Astrocyte (in vitro differentiated cells and primary cell): ENCODE data around the gene ADGRA3. TPM values are rescaled to one million over a fixed set of nuclear protein-coding genes. Genes with fewer than 3 reads are reported as not detected.

Experiments used
- DNase-seq: peaks from one replicate; pipeline ENCODE4 v3.0.0-alpha.2; 2010; ENCODE audit warnings: low read depth
- FAIRE-seq: peaks from 2 replicates; lab custom pipeline; 2011; peaks lifted over from hg19 to GRCh38; lab: Jason Lieb, UNC
- H2AFZ ChIP-seq: 2 replicates; pipeline ENCODE4 v1.6.0; 2012; ENCODE audit warnings: low read depth, low read length, inconsistent platforms
- H3K27ac ChIP-seq: 2 replicates; pipeline ENCODE4 v1.5.1; 2011; ENCODE audit warnings: low read depth, low read length, inconsistent platforms
- H3K27me3 ChIP-seq: 2 replicates; pipeline ENCODE4 v1.6.0; 2011; ENCODE audit warnings: low read length, inconsistent platforms; ENCODE audit not compliant: insufficient read depth
- H3K36me3 ChIP-seq: 2 replicates; pipeline ENCODE4 v1.5.1; 2011; ENCODE audit warnings: low read length, inconsistent platforms; ENCODE audit not compliant: insufficient read depth
- H3K4me1 ChIP-seq: 2 replicates; pipeline ENCODE4 v1.5.1; 2011; ENCODE audit warnings: low read length, inconsistent platforms; ENCODE audit not compliant: insufficient read depth
- H3K4me2 ChIP-seq: 2 replicates; pipeline ENCODE4 v1.6.0; 2012; ENCODE audit warnings: low read length, inconsistent platforms
- H3K4me3 ChIP-seq: 2 replicates; pipeline ENCODE4 v1.5.1; 2011; ENCODE audit warnings: low read depth, mild to moderate bottlenecking, low read length, inconsistent platforms; ENCODE audit not compliant: insufficient read depth
- H3K79me2 ChIP-seq: 2 replicates; pipeline ENCODE4 v1.6.0; 2012; ENCODE audit warnings: mild to moderate bottlenecking, low read length, inconsistent platforms; ENCODE audit not compliant: insufficient read depth
- H3K9ac ChIP-seq: 2 replicates; pipeline ENCODE4 v1.6.0; 2012; ENCODE audit warnings: mild to moderate bottlenecking, low read length, inconsistent platforms
- H3K9me3 ChIP-seq: 2 replicates; pipeline ENCODE4 v1.5.1; 2012; ENCODE audit warnings: low read depth, mild to moderate bottlenecking, low read length, inconsistent platforms; ENCODE audit not compliant: insufficient read depth
- H4K20me1 ChIP-seq: 2 replicates; pipeline ENCODE4 v1.6.0; 2012; ENCODE audit warnings: low read length, inconsistent platforms; ENCODE audit not compliant: insufficient read depth
- H3K27ac Mint-ChIP-seq: one replicate; pipeline ENCODE4 v1.8.0; 2021; ENCODE audit warnings: mild to moderate bottlenecking, mixed read lengths; ENCODE audit not compliant: unreplicated experiment
- H3K27me3 Mint-ChIP-seq: one replicate; pipeline ENCODE4 v1.8.0; 2021; ENCODE audit warnings: low read depth, mixed read lengths; ENCODE audit not compliant: unreplicated experiment
- H3K36me3 Mint-ChIP-seq: one replicate; pipeline ENCODE4 v1.8.0; 2021; ENCODE audit warnings: low read depth, mixed read lengths; ENCODE audit not compliant: unreplicated experiment
- H3K4me1 Mint-ChIP-seq: one replicate; pipeline ENCODE4 v1.8.0; 2021; ENCODE audit warnings: low read depth, mixed read lengths; ENCODE audit not compliant: unreplicated experiment
- H3K4me3 Mint-ChIP-seq: one replicate; pipeline ENCODE4 v1.8.0; 2021; ENCODE audit warnings: mild to moderate bottlenecking, moderate library complexity, mixed read lengths; ENCODE audit not compliant: unreplicated experiment
- H3K9me3 Mint-ChIP-seq: one replicate; pipeline ENCODE4 v1.8.0; 2021; ENCODE audit warnings: mild to moderate bottlenecking, mixed read lengths; ENCODE audit not compliant: unreplicated experiment
- CTCF ChIP-seq: IDR thresholded peaks from 2 replicates; pipeline ENCODE4 v1.5.1; 2011; ENCODE audit warnings: low read depth, mild to moderate bottlenecking, inconsistent platforms, low read length, moderate library complexity; ENCODE audit not compliant: insufficient read depth
- EZH2 ChIP-seq: IDR thresholded peaks from 2 replicates; pipeline ENCODE4 v1.6.1; 2012; ENCODE audit warnings: mild to moderate bottlenecking, low read length, inconsistent platforms; ENCODE audit not compliant: insufficient read depth
- total RNA-seq: library from RNA; stranded (reverse); gene quantifications from 2 replicates; pipeline ENCODE4 v1.2.1, GENCODE V29; 2021

The ADGRA3 gene
- total RNA-seq, 1 donor from 2014 or later, result 27.3 TPM

GRCh38 chr4:22439947-22440346 lies 75.9 kb downstream of the ADGRA3 start:
- Histone ChIP-seq H3K9me3 (no peaks in the 10 kb centered on the region), H2AFZ (no peak overlapping the region), H3K4me3 (no peak overlapping the region), H3K27me3 (no peaks in the 10 kb centered on the region), H3K36me3 (peaks cover 6% of the 10 kb centered on the region), H3K9ac (no peak overlapping the region), H4K20me1 (no peaks in the 10 kb centered on the region), H3K4me1 (no peaks in the 10 kb centered on the region), H3K4me2 (no peak overlapping the region), H3K79me2 (no peaks in the 10 kb centered on the region), H3K27ac (no peak overlapping the region)
- Mint-ChIP-seq H3K36me3 (no peaks in the 10 kb centered on the region), H3K4me1 (no peaks in the 10 kb centered on the region), H3K9me3 (no peaks in the 10 kb centered on the region), H3K4me3 (no peak overlapping the region), H3K27me3 (no peaks in the 10 kb centered on the region), H3K27ac (no peak overlapping the region)
- TF ChIP-seq EZH2 (no peak), CTCF (no peak)
- DNase-seq (no peak), FAIRE-seq (no peak)

- no peak for TF ChIP-seq EZH2
- no peak for TF ChIP-seq CTCF
- Histone ChIP-seq H2AFZ (no peak overlapping the region), H3K9me3 (no peaks in the 10 kb centered on the region), H4K20me1 (no peaks in the 10 kb centered on the region), H3K4me3 (no peak overlapping the region), H3K9ac (no peak overlapping the region), H3K79me2 (no peaks in the 10 kb centered on the region), H3K36me3 (no peaks in the 10 kb centered on the region), H3K27me3 (no peaks in the 10 kb centered on the region), H3K4me1 (no peaks in the 10 kb centered on the region), H3K4me2 (no peak overlapping the region), H3K27ac (no peak overlapping the region)
- no peaks in the 10 kb centered on the region for H3K4me1 Mint-ChIP-seq
- H3K27ac Mint-ChIP-seq, result no peak overlapping the region
- H3K9me3 Mint-ChIP-seq, result no peaks in the 10 kb centered on the region
- DNase-seq, result no peak
- no peak for FAIRE-seq
- H3K36me3 Mint-ChIP-seq, result no peaks in the 10 kb centered on the region
- H3K27me3 Mint-ChIP-seq, result no peaks in the 10 kb centered on the region
- no peak overlapping the region for H3K4me3 Mint-ChIP-seq
Observed at GRCh38 chr4:22435652-22436051, 80.2 kb downstream of the ADGRA3 start.

- H3K9ac ChIP-seq, result no peak overlapping the region
- H3K27ac Mint-ChIP-seq, result no peak overlapping the region
- H3K27me3 Mint-ChIP-seq, result no peaks in the 10 kb centered on the region
- FAIRE-seq (peak; percentile 83), DNase-seq (peak; percentile 39)
- H3K4me3 Mint-ChIP-seq, result no peak overlapping the region
- H3K36me3 ChIP-seq, result no peaks in the 10 kb centered on the region
- TF ChIP-seq EZH2, result no peak
- peak; percentile 38 for TF ChIP-seq CTCF
- no peak overlapping the region for H3K27ac ChIP-seq
- H3K4me2 ChIP-seq, result no peak overlapping the region
- no peaks in the 10 kb centered on the region for H4K20me1 ChIP-seq
- H3K4me3 ChIP-seq, result no peak overlapping the region
- no peaks in the 10 kb centered on the region for H3K79me2 ChIP-seq
- no peaks in the 10 kb centered on the region for H3K4me1 ChIP-seq
- no peaks in the 10 kb centered on the region for H3K9me3 Mint-ChIP-seq
- H3K36me3 Mint-ChIP-seq, result peaks cover 3% of the 10 kb centered on the region
- H3K27me3 ChIP-seq, result no peaks in the 10 kb centered on the region
- no peaks in the 10 kb centered on the region for H3K9me3 ChIP-seq
- no peaks in the 10 kb centered on the region for H3K4me1 Mint-ChIP-seq
- no peak overlapping the region for H2AFZ ChIP-seq
Observed at GRCh38 chr4:22434895-22435294, 81.0 kb downstream of the ADGRA3 start.
